ENCODE measurements around the gene SMARCAL1. TPM values are rescaled to one million over a fixed set of nuclear protein-coding genes. Genes with fewer than 3 reads are reported as not detected.

Gene SMARCAL1
- polyA plus RNA-seq, 1 of the 3 experiments (the other 2 are of a cell fraction), result 27.0 TPM

DNA sequence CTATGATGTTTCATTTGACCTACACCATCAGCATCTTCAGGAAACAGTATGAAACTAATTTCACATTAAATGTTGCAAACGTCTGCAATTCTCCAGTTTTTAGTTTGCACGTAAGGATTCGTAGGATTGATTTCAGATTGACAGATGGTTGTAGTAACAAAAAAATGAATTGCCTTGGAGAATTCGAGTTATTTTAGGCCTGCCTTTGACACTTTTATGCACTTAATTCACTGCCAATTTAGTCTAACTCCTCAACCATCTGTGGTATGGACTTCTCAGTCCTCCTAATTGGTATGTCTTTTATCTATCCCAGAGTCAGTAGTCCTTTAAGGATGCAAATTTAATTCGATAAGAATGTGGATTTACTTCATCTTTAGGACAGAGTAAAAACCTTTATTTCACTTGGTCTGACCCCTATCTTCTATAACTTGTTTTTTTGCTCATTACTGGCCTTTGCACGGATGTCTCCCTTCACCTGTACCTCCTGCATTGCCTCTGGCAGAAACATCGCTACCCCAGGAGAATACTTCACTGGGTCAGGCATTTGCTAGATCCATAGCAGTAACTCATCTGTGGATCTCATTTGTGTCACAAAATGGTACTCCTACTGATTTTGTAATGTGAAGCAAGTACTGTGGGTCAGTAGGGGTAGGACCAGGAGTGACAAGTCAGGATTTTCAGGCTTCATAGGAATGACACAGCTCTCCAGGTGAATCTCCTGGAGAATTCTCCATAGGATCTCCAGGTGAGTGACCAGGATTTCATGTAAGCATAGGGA, 90.3 kb downstream of the SMARCAL1 start:
- DNase-seq, result no peak
- TF ChIP-seq RXRA (IDR thresholded peaks at IDR 0.05; ENCODE audit: borderline replicate concordance, low read depth) (no peak), USF1 (IDR thresholded peaks at IDR 0.05; ENCODE audit: borderline replicate concordance, low read depth) (no peak), CHD2 (IDR thresholded peaks at IDR 0.05; ENCODE audit: low read length, partially characterized antibody) (no peak), EZH2phosphoT487 (IDR thresholded peaks at IDR 0.05; ENCODE audit: borderline replicate concordance, low read depth) (no peak), RCOR1 (IDR thresholded peaks at IDR 0.05; ENCODE audit: low read length) (no peak), RAD21 (IDR thresholded peaks at IDR 0.05; ENCODE audit: low read length) (no peak), ELF1 (IDR thresholded peaks at IDR 0.05) (no peak), REST (IDR thresholded peaks at IDR 0.05; ENCODE audit: low read depth, low read length) (no peak), CTCF (IDR thresholded peaks at IDR 0.05) (no peak), FOSL2 (IDR thresholded peaks at IDR 0.05; ENCODE audit: borderline replicate concordance, low read depth) (no peak), EP300 (IDR thresholded peaks at IDR 0.05; ENCODE audit: borderline replicate concordance in 1 of 2, low read depth in 1 of 2, low read length in 1 of 2) (no peak), PBX3 (IDR thresholded peaks at IDR 0.05) (no peak)
- Histone ChIP-seq H3K4me3 (ENCODE audit: low read depth in 2 of 2, low read length in 1 of 2) (no peak overlapping the region), H3K4me1 (ENCODE audit: control insufficient read depth in 1 of 2, insufficient read depth in 2 of 2, low read depth in 1 of 2, low read length in 1 of 2) (peaks cover 24 to 25% of the 10 kb centered on the region in 2 experiments), H3K9me3 (no peaks in the 10 kb centered on the region), H3K79me2 (ENCODE audit: insufficient read depth) (peaks cover 62% of the 10 kb centered on the region), H3K27me3 (ENCODE audit: insufficient read depth) (no peaks in the 10 kb centered on the region), H3K9me2 (no peaks in the 10 kb centered on the region), H3K36me3 (replicated peaks in 1 of 2; ENCODE audit: control insufficient read depth in 1 of 2, insufficient read depth in 2 of 2, low read length in 1 of 2) (peaks cover 55 to 69% of the 10 kb centered on the region in 2 experiments), H3K4me2 (peak overlapping the region; percentile 96; the same call in 1 of the 2 replicates), H4K20me1 (ENCODE audit: insufficient read depth) (peaks cover 46% of the 10 kb centered on the region), H3K9ac (no peak overlapping the region), H3K27ac (ENCODE audit: low read depth in 2 of 2, low read length in 1 of 2) (peak overlapping the region; percentile 3 to 13; a peak in 1 of 4 replicates), H3F3A (replicated peaks; ENCODE audit: insufficient read depth) (peaks cover 76% of the 10 kb centered on the region), H2AFZ (ENCODE audit: low read depth) (no peak overlapping the region)
- ChIA-PET CTCF (interaction anchor here (2.2 to 2.9 kb wide), 3 partner anchors 14 to 164 kb away, joined by 7 to 12 read pairs (median 10); no protein-coding TSS in a partner anchor), POLR2A (no interaction called here)
- 70% methylated on average over 7 of the region's 7 CpGs for WGBS (ENCODE audit: low lambda C conversion rate)

All from SK-N-SH (cell line).